B cell (primary cell): ENCODE results near the gene SLC24A3. TPM values are rescaled to one million over a fixed set of nuclear protein-coding genes. Genes with fewer than 3 reads are reported as not detected.

Experiments used
- ATAC-seq: fragments of 200-7000 bp; cut with Tn5 transposase; one replicate; pipeline ENCODE4 v1.10.0; 2021; ENCODE audit warnings: low read depth, mild to moderate bottlenecking, moderate number of reproducible peaks, moderate library complexity
- CTCF ChIA-PET: fragments of 350-600 bp; sonication (Branson Sonifier 250); formaldehyde crosslinking; loops from one replicate; lab custom pipeline; 2021; ENCODE audit warnings: antibody characterized with exemption, inconsistent platforms; lab: Charles Lee
- POLR2A ChIA-PET: fragments of 350-600 bp; sonication (Branson Sonifier 250); formaldehyde crosslinking; loops from one replicate; lab custom pipeline; 2021; ENCODE audit warnings: antibody characterized with exemption; lab: Charles Lee
- DNase-seq: peaks from one replicate; pipeline ENCODE4 v3.0.0; 2013
- H2AFZ ChIP-seq: 2 replicates; pipeline ENCODE4 v1.6.1; 2012; ENCODE audit warnings: mild to moderate bottlenecking, low read depth, low read length; ENCODE audit not compliant: insufficient read depth, poor library complexity, severe bottlenecking
- H3K27ac ChIP-seq, 2 donors: 1 replicate in 1 of 2; 2 replicates in 1 of 2; pipeline ENCODE4 v1.5.1; 2012 to 2013; ENCODE audit warnings: low read length in 2 of 2, mild to moderate bottlenecking in 2 of 2, moderate library complexity in 1 of 2
- H3K27me3 ChIP-seq, 4 experiments: fragments of 200-600 bp in 1 of 4; sonication (generic) in 1 of 4; replicated peaks in 1 of 4; 1 replicate in 2 of 4; 2 replicates in 2 of 4; pipeline versions ENCODE4 v1.6.1 to v1.7.0; 2013 to 2016; ENCODE audit warnings: low read length in 3 of 4, mild to moderate bottlenecking in 2 of 4, mixed read lengths in 1 of 4, moderate library complexity in 1 of 4; ENCODE audit not compliant: insufficient read depth in 4 of 4, control insufficient read depth in 3 of 4; ENCODE audit errors: control extremely low read depth in 1 of 4
- H3K36me3 ChIP-seq, 2 experiments: replicated peaks in 1 of 2; 1 replicate in 1 of 2; 2 replicates in 1 of 2; pipeline versions ENCODE4 v1.6.1 to v1.7.1; 2013; ENCODE audit warnings: low read length in 1 of 2; ENCODE audit not compliant: insufficient read depth in 2 of 2, control insufficient read depth in 1 of 2; ENCODE audit errors: control extremely low read depth in 1 of 2, extremely low read depth in 1 of 2
- H3K4me1 ChIP-seq, 2 donors: fragments of 200-600 bp in 1 of 2; sonication (generic) in 1 of 2; 1 replicate in 1 of 2; 2 replicates in 1 of 2; pipeline versions ENCODE4 v1.5.1 to v1.6.1; 2013 to 2017; ENCODE audit warnings: low read length in 2 of 2; ENCODE audit not compliant: control insufficient read depth in 2 of 2, insufficient read depth in 2 of 2
- H3K4me2 ChIP-seq: replicated peaks from 2 replicates; pipeline ENCODE3; 2012; ENCODE audit warnings: mild to moderate bottlenecking, low read depth, low read length; ENCODE audit not compliant: poor library complexity, severe bottlenecking
- H3K4me3 ChIP-seq, 5 experiments: fragments of 200-600 bp in 1 of 5; sonication (generic) in 1 of 5; 1 replicate in 3 of 5; 2 replicates in 2 of 5; pipeline versions ENCODE4 v1.5.1 to v1.7.0; 2011 to 2016; ENCODE audit warnings: low read length in 4 of 5, mild to moderate bottlenecking in 4 of 5, low read depth in 2 of 5, control low read depth in 1 of 5, moderate library complexity in 1 of 5; ENCODE audit not compliant: insufficient read depth in 1 of 5; ENCODE audit errors: control extremely low read depth in 1 of 5, extremely low read depth in 1 of 5
- H3K79me2 ChIP-seq: fragments of 200-600 bp; sonication (generic); one replicate; pipeline ENCODE4 v1.6.0; 2016; ENCODE audit warnings: low read length; ENCODE audit not compliant: control insufficient read depth, insufficient read depth
- H3K9ac ChIP-seq: fragments of 200-600 bp; sonication (generic); 2 replicates; pipeline ENCODE4 v1.6.1; 2017; ENCODE audit warnings: mild to moderate bottlenecking, low read length, moderate library complexity
- H3K9me3 ChIP-seq, 3 donors: one replicate each; pipeline versions ENCODE4 v1.6.1 to v1.7.1; 2013; ENCODE audit warnings: low read length in 2 of 3; ENCODE audit not compliant: control insufficient read depth in 2 of 3, insufficient read depth in 1 of 3; ENCODE audit errors: control extremely low read depth in 1 of 3
- H4K20me1 ChIP-seq: 2 replicates; pipeline ENCODE4 v1.6.0; 2012; ENCODE audit warnings: mild to moderate bottlenecking, low read length; ENCODE audit not compliant: insufficient read depth, control insufficient read depth, poor library complexity, severe bottlenecking
- H3K27ac Mint-ChIP-seq: one replicate; pipeline ENCODE4 v1.8.0; 2021; ENCODE audit warnings: mixed read lengths
- H3K27me3 Mint-ChIP-seq: one replicate; pipeline ENCODE4 v1.8.0; 2021; ENCODE audit warnings: mixed read lengths
- H3K4me1 Mint-ChIP-seq: one replicate; pipeline ENCODE4 v1.8.0; 2021; ENCODE audit warnings: mixed read lengths
- H3K4me3 Mint-ChIP-seq: one replicate; pipeline ENCODE4 v1.8.0; 2021; ENCODE audit warnings: mixed read lengths
- H3K9me3 Mint-ChIP-seq: one replicate; pipeline ENCODE4 v1.8.0; 2022; ENCODE audit warnings: mixed read lengths; ENCODE audit not compliant: insufficient read depth
- EZH2 ChIP-seq: IDR thresholded peaks from 2 replicates; pipeline ENCODE4 v1.6.1; 2012; ENCODE audit warnings: borderline replicate concordance, low read depth, mild to moderate bottlenecking, moderate library complexity, low read length; ENCODE audit not compliant: insufficient read depth, poor library complexity, severe bottlenecking
- WGBS: methylation state at CpG from one replicate; pipeline ENCODE4 v1.1.5; 2013; ENCODE audit warnings: missing lambda C conversion rate; ENCODE audit not compliant: insufficient coverage; 5-methylcytosine and 5-hydroxymethylcytosine counted together
- intact Hi-C: fragments of 100-400 bp; cut with micrococcal nuclease; formaldehyde crosslinking; loops from one replicate; pipeline ENCODE4 v1.10.0; 2022
- polyA plus RNA-seq: library from polyadenylated mRNA; depleted of rRNA; stranded (reverse); fragments of >200 nt; gene quantifications from 2 replicates; pipeline ENCODE4 v1.2.3, GENCODE V29; 2012
- total RNA-seq, 2 donors: library from RNA; stranded (reverse); fragments of 120-200 nt in 1 of 2; gene quantifications; 1 replicate in 1 of 2; 2 replicates in 1 of 2; pipeline versions ENCODE4 v1.2.3 to v1.2.4, GENCODE V29; 2013 to 2022
- TF ChIP-seq, protein P1 (sequence below): fragments of 200-600 bp; IDR thresholded peaks from one replicate; pipeline ENCODE4 v1.8.0; 2022; ENCODE audit warnings: antibody characterized with exemption, mild to moderate bottlenecking

Gene SLC24A3
- total and polyA plus RNA-seq, 2 donors (not counting 1 experiment from before 2014, with no cell fraction given) = not detected

DNA sequence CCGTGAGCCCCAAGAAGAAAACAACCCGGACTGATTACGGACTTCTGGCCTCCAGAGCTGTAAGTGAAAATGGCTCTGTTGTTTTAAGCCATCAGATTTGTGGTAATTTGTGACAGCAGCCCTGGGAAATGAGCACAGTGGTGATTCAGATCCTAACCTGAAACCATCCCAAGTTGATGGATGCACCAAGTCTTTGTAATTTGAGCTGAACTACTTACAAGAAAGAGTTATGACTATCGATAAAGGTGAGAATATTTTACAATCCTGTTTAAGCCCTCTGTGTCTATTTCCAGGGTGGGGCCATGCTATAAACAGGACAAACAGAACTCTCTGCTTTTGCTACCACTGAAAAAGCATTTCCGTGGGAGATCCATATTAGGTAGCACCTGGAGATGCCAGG is 526.5 kb downstream of the SLC24A3 start:
- no peak overlapping the region for H3K4me3 ChIP-seq
- ChIA-PET POLR2A (no interaction called here), CTCF (no interaction called here)
- TF ChIP-seq EZH2 = no peak
- TF ChIP-seq, protein P1, sequence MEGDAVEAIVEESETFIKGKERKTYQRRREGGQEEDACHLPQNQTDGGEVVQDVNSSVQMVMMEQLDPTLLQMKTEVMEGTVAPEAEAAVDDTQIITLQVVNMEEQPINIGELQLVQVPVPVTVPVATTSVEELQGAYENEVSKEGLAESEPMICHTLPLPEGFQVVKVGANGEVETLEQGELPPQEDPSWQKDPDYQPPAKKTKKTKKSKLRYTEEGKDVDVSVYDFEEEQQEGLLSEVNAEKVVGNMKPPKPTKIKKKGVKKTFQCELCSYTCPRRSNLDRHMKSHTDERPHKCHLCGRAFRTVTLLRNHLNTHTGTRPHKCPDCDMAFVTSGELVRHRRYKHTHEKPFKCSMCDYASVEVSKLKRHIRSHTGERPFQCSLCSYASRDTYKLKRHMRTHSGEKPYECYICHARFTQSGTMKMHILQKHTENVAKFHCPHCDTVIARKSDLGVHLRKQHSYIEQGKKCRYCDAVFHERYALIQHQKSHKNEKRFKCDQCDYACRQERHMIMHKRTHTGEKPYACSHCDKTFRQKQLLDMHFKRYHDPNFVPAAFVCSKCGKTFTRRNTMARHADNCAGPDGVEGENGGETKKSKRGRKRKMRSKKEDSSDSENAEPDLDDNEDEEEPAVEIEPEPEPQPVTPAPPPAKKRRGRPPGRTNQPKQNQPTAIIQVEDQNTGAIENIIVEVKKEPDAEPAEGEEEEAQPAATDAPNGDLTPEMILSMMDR = no peak
- H3K27ac Mint-ChIP-seq = no peak overlapping the region
- H3K27ac ChIP-seq = no peak overlapping the region
- no peaks in the 10 kb centered on the region for H3K36me3 ChIP-seq
- H3K9me3 Mint-ChIP-seq = no peaks in the 10 kb centered on the region
- H3K79me2 ChIP-seq = no peaks in the 10 kb centered on the region
- H4K20me1 ChIP-seq = no peaks in the 10 kb centered on the region
- H3K27me3 ChIP-seq = peaks cover 0 to 3% (median 2%) of the 10 kb centered on the region in 4 experiments
- no peak overlapping the region for H3K9ac ChIP-seq
- H3K4me3 Mint-ChIP-seq = no peak overlapping the region
- WGBS = 99% methylated on average over 5 of the region's 5 CpGs
- H3K4me2 ChIP-seq = no peak overlapping the region
- ATAC-seq = no peak
- peaks cover 4 to 5% of the 10 kb centered on the region in 2 donors for H3K4me1 ChIP-seq
- peaks cover 32% of the 10 kb centered on the region for H3K27me3 Mint-ChIP-seq
- H2AFZ ChIP-seq = no peak overlapping the region
- no peak for DNase-seq
- H3K4me1 Mint-ChIP-seq = peaks cover 10% of the 10 kb centered on the region
- intact Hi-C loops = loop anchor here (5.0 kb wide), 1 partner anchor 47 kb away; no protein-coding TSS in a partner anchor
- H3K9me3 ChIP-seq = no peaks in the 10 kb centered on the region

DNA sequence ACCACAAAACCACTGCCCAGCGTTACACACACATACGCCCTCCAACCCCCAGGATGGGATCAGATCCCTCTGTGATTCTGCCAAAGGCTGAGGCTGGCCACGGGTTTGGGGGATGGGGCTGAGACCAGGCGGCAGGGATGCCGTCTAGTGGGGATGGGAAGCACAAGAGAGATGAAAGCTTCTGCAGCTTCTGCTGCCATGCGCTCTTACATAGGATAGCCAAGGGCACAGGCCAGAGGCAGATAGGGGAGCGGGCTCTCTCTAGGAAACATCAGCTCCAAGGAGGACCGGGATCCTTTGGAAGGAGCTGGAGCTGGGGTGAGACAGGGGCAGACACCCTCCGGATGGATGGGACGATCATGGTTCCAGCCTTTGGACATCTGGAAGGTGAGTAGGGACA is 526.9 kb downstream of the SLC24A3 start:
- peaks cover 33% of the 10 kb centered on the region for H3K27me3 Mint-ChIP-seq
- DNase-seq (no peak), ATAC-seq (no peak)
- no peaks in the 10 kb centered on the region for H3K9me3 Mint-ChIP-seq
- H3K36me3 ChIP-seq = no peaks in the 10 kb centered on the region
- H3K27me3 ChIP-seq = peaks cover 0 to 3% (median 2%) of the 10 kb centered on the region in 4 experiments
- TF ChIP-seq, protein P1 = no peak
- no peak for TF ChIP-seq EZH2
- H3K9me3 ChIP-seq = no peaks in the 10 kb centered on the region
- no peak overlapping the region for H3K27ac Mint-ChIP-seq
- no peak overlapping the region for H3K4me2 ChIP-seq
- peaks cover 10% of the 10 kb centered on the region for H3K4me1 Mint-ChIP-seq
- intact Hi-C loops = loop anchor here (5.0 kb wide), 1 partner anchor 47 kb away; no protein-coding TSS in a partner anchor
- POLR2A ChIA-PET = no interaction called here
- no peak overlapping the region for H3K27ac ChIP-seq
- CTCF ChIA-PET = no interaction called here
- H3K79me2 ChIP-seq = no peaks in the 10 kb centered on the region
- no peak overlapping the region for H3K4me3 ChIP-seq
- WGBS = 96% methylated on average over 8 of the region's 10 CpGs
- H2AFZ ChIP-seq = no peak overlapping the region
- no peak overlapping the region for H3K4me3 Mint-ChIP-seq
- peaks cover 4 to 5% of the 10 kb centered on the region in 2 donors for H3K4me1 ChIP-seq
- H4K20me1 ChIP-seq = no peaks in the 10 kb centered on the region
- no peak overlapping the region for H3K9ac ChIP-seq
